Esophagus muscularis mucosa (tissue), 4 donors: Measurements from ENCODE around the gene MARF1. TPM values are rescaled to one million over a fixed set of nuclear protein-coding genes. Genes with fewer than 3 reads are reported as not detected.

Source experiments
- DNase-seq: peaks from one replicate; pipeline ENCODE4 v3.0.0-alpha.2; 2017; ENCODE audit errors: extremely low spot score
- H3K27ac ChIP-seq, 4 donors: fragments of 200-600 bp; sonication (generic); replicated peaks in 1 of 4; 1 replicate in 3 of 4; 2 replicates in 1 of 4; pipeline ENCODE4 v1.5.1; 2016 to 2019; ENCODE audit warnings: mild to moderate bottlenecking in 1 of 4
- H3K27me3 ChIP-seq, 4 donors: fragments of 200-600 bp; sonication (generic); one replicate each; pipeline versions ENCODE4 v1.5.1 to v1.6.0; 2016 to 2019
- H3K36me3 ChIP-seq, 4 donors: fragments of 200-600 bp; sonication (generic); one replicate each; pipeline ENCODE4 v1.5.1; 2016 to 2019
- H3K4me1 ChIP-seq, 4 donors: fragments of 200-600 bp; sonication (generic); one replicate each; pipeline ENCODE4 v1.5.1; 2016 to 2019
- H3K4me3 ChIP-seq, 4 donors: fragments of 200-600 bp; sonication (generic); 1 replicate in 2 of 4; 2 replicates in 2 of 4; pipeline ENCODE4 v1.5.1; 2016 to 2019; ENCODE audit warnings: mild to moderate bottlenecking in 4 of 4, moderate library complexity in 1 of 4
- H3K9me3 ChIP-seq, 4 donors: fragments of 200-600 bp; sonication (generic); 1 replicate in 3 of 4; 2 replicates in 1 of 4; pipeline ENCODE4 v1.5.1; 2016 to 2019
- CTCF ChIP-seq, 3 experiments: fragments of 200-600 bp in 2 of 3; fragments of 450-650 bp in 1 of 3; sonication (generic) in 2 of 3; IDR thresholded peaks; one replicate each; pipeline ENCODE4 v1.5.1; 2017 to 2019; ENCODE audit warnings: antibody characterized with exemption in 3 of 3, mild to moderate bottlenecking in 2 of 3, moderate library complexity in 1 of 3
- EP300 ChIP-seq: sonication (generic); formaldehyde crosslinking; IDR thresholded peaks from one replicate; pipeline ENCODE4 v1.6.1; 2017; ENCODE audit warnings: antibody characterized with exemption
- POLR2A ChIP-seq: fragments of 450-650 bp; IDR thresholded peaks from one replicate; pipeline ENCODE4 v1.6.1; 2017; ENCODE audit warnings: antibody characterized with exemption, moderate library complexity, mild to moderate bottlenecking, low read depth
- POLR2AphosphoS5 ChIP-seq, 2 donors: sonication (generic); formaldehyde crosslinking; IDR thresholded peaks; one replicate each; pipeline ENCODE4 v1.6.1; 2017; ENCODE audit warnings: antibody characterized with exemption in 2 of 2
- WGBS: methylation state at CpG from one replicate; pipeline ENCODE4 v1.1.5; 2018; 5-methylcytosine and 5-hydroxymethylcytosine counted together
- intact Hi-C: fragments of 100-400 bp; cut with DNase I; formaldehyde crosslinking; loops from one replicate; pipeline ENCODE4 v1.15.1; 2023
- total RNA-seq, 4 donors: library from RNA; depleted of rRNA; stranded (reverse); fragments of >200 nt; gene quantifications; one replicate each; pipeline versions ENCODE4 v1.1.0 to v1.2.1, GENCODE V29; 2016

The MARF1 gene
- total RNA-seq, 4 donors from 2014 or later, result 36.6 to 57.3 (median 52.0) TPM

GRCh38 chr16:15592324-15592723 lies 50.6 kb downstream of the MARF1 start:
- TF ChIP-seq CTCF (IDR thresholded peaks at IDR 0.05), result no peak
- TF ChIP-seq POLR2AphosphoS5 (IDR thresholded peaks at IDR 0.05), result no peak
- no peak for TF ChIP-seq POLR2A
- TF ChIP-seq EP300, result no peak
- Histone ChIP-seq H3K4me3 (no peak overlapping the region), H3K27me3 (no peaks in the 10 kb centered on the region), H3K36me3 (peaks cover under 1 to 65% (median 42%) of the 10 kb centered on the region in 4 donors), H3K4me1 (peaks cover 8 to 27% (median 16%) of the 10 kb centered on the region in 4 donors), H3K27ac (peak overlapping the region in 1 of 4 donors; percentile 11), H3K9me3 (no peaks in the 10 kb centered on the region)
- no peak for DNase-seq
- 89% methylated on average over 9 of the region's 9 CpGs for WGBS
- intact Hi-C loops, result no loop called here

GRCh38 chr16:15587152-15587825 lies 55.7 kb downstream of the MARF1 start:
- peaks cover 8 to 19% (median 13%) of the 10 kb centered on the region in 4 donors for H3K4me1 ChIP-seq
- H3K36me3 ChIP-seq, result peaks cover 10 to 71% (median 38%) of the 10 kb centered on the region in 4 donors
- H3K4me3 ChIP-seq, result no peak overlapping the region
- H3K9me3 ChIP-seq, result peaks cover 4 to 15% (median 11%) of the 10 kb centered on the region in 4 donors
- TF ChIP-seq POLR2AphosphoS5 (IDR thresholded peaks at IDR 0.05) (no peak), EP300 (no peak), POLR2A (no peak), CTCF (IDR thresholded peaks at IDR 0.05) (no peak)
- H3K27me3 ChIP-seq, result no peaks in the 10 kb centered on the region
- DNase-seq, result no peak
- 97% methylated on average over 13 of the region's 17 CpGs for WGBS
- no peak overlapping the region for H3K27ac ChIP-seq
- intact Hi-C loops, result no loop called here

- no peak for TF ChIP-seq CTCF (IDR thresholded peaks at IDR 0.05)
- TF ChIP-seq POLR2A, result no peak
- no peak for TF ChIP-seq EP300
- TF ChIP-seq POLR2AphosphoS5 (IDR thresholded peaks at IDR 0.05), result no peak
- H3K27ac ChIP-seq, result no peak overlapping the region
- 100% methylated on average over 7 of the region's 12 CpGs for WGBS
- DNase-seq, result no peak
- peaks cover 4 to 15% (median 11%) of the 10 kb centered on the region in 4 donors for H3K9me3 ChIP-seq
- peaks cover 14 to 76% (median 43%) of the 10 kb centered on the region in 4 donors for H3K36me3 ChIP-seq
- intact Hi-C loops, result no loop called here
- no peak overlapping the region for H3K4me3 ChIP-seq
- H3K27me3 ChIP-seq, result no peaks in the 10 kb centered on the region
- peaks cover 8 to 16% (median 12%) of the 10 kb centered on the region in 4 donors for H3K4me1 ChIP-seq
Measured at GRCh38 chr16:15586716-15587115, 56.2 kb downstream of the MARF1 start.

GRCh38 chr16:15585956-15586355 lies 57.0 kb downstream of the MARF1 start:
- no peak for DNase-seq
- H3K4me1 ChIP-seq, result peaks cover 8 to 23% (median 14%) of the 10 kb centered on the region in 4 donors
- 89% methylated on average over 1 of the region's 1 CpG for WGBS
- no peak overlapping the region for H3K27ac ChIP-seq
- no peak for TF ChIP-seq CTCF (IDR thresholded peaks at IDR 0.05)
- TF ChIP-seq POLR2A, result no peak
- no peak for TF ChIP-seq POLR2AphosphoS5 (IDR thresholded peaks at IDR 0.05)
- TF ChIP-seq EP300, result no peak
- no peak overlapping the region for H3K4me3 ChIP-seq
- H3K9me3 ChIP-seq, result peaks cover 4 to 15% (median 11%) of the 10 kb centered on the region in 4 donors
- H3K27me3 ChIP-seq, result no peaks in the 10 kb centered on the region
- intact Hi-C loops, result no loop called here
- peaks cover 17 to 80% (median 48%) of the 10 kb centered on the region in 4 donors for H3K36me3 ChIP-seq
